ENCODE measurements around the gene DISC1. TPM values are rescaled to one million over a fixed set of nuclear protein-coding genes. Genes with fewer than 3 reads are reported as not detected.
A peak's percentile ranks its signal among the peaks of the same experiment; 100 is the strongest.

The DISC1 gene
- polyA plus RNA-seq, 3 donors, result 5.5 to 14.7 (median 5.8) TPM

- no peaks in the 10 kb centered on the region for H3K9me3 Mint-ChIP-seq
- Histone ChIP-seq H2AFZ (ENCODE audit: insufficient read depth, low read depth, low read length, poor library complexity, severe bottlenecking) (no peak overlapping the region), H3K27ac (ENCODE audit: low read depth in 1 of 2, low read length in 2 of 2) (peak overlapping the region in 1 of 2 donors; percentile 58), H3K36me3 (replicated peaks in 1 of 2; ENCODE audit: control insufficient read depth in 1 of 2, insufficient read depth in 2 of 2, low read length in 2 of 2) (peaks cover 2 to 16% of the 10 kb centered on the region in 2 donors), H3K9ac (ENCODE audit: insufficient read depth, low read length, poor library complexity, severe bottlenecking) (no peak overlapping the region), H3K27me3 (ENCODE audit: control insufficient read depth in 2 of 2, insufficient read depth in 2 of 2, low read length in 2 of 2) (no peaks in the 10 kb centered on the region), H3K4me2 (replicated peaks; ENCODE audit: extremely low read depth, low read length, poor library complexity, severe bottlenecking) (no peak overlapping the region), H3K79me2 (ENCODE audit: insufficient read depth, low read length) (peaks cover 9% of the 10 kb centered on the region), H3K4me3 (replicated peaks in 1 of 3; ENCODE audit: low read depth in 2 of 3, low read length in 3 of 3) (no peak overlapping the region), H4K20me1 (ENCODE audit: insufficient read depth, low read length) (peaks cover 47% of the 10 kb centered on the region), H3K4me1 (ENCODE audit: control insufficient read depth in 1 of 2, insufficient read depth in 2 of 2, low read length in 2 of 2) (peaks cover 14 to 17% of the 10 kb centered on the region in 2 donors), H3K9me3 (replicated peaks in 1 of 2; ENCODE audit: control insufficient read depth in 1 of 2, insufficient read depth in 1 of 2, low read length in 2 of 2) (no peaks in the 10 kb centered on the region)
- TF ChIP-seq CTCF (IDR thresholded peaks at IDR 0.05), result peak; percentile 90
- peak overlapping the region in 2 of 7 donors; percentile 46 to 50 for H3K27ac Mint-ChIP-seq
- no peaks in the 10 kb centered on the region for H3K27me3 Mint-ChIP-seq (ENCODE audit: low read depth in 3 of 3)
- H3K36me3 Mint-ChIP-seq, result peaks cover 4 to 21% of the 10 kb centered on the region in 2 donors
- H3K4me1 Mint-ChIP-seq, result peaks cover 37% of the 10 kb centered on the region
- 18% methylated on average over 12 of the region's 18 CpGs for WGBS (ENCODE audit: insufficient coverage)
- H3K4me3 Mint-ChIP-seq, result no peak overlapping the region
- peak; percentile 31 to 65 (median 53) for DNase-seq
- intact Hi-C loops (cut with micrococcal nuclease), result no loop called here
Measured at GRCh38 chr1:231866392-231867331, 240.1 kb downstream of the DISC1 start.

- Mint-ChIP-seq H3K27me3 (ENCODE audit: low read depth in 3 of 3) (no peaks in the 10 kb centered on the region), H3K36me3 (peaks cover 11 to 30% of the 10 kb centered on the region in 2 donors), H3K9me3 (no peaks in the 10 kb centered on the region), H3K4me1 (peaks cover 38% of the 10 kb centered on the region), H3K27ac (no peak overlapping the region), H3K4me3 (no peak overlapping the region)
- H4K20me1 ChIP-seq (ENCODE audit: insufficient read depth, low read length), result peaks cover 42% of the 10 kb centered on the region
- no peak overlapping the region for H3K4me2 ChIP-seq (replicated peaks; ENCODE audit: extremely low read depth, low read length, poor library complexity, severe bottlenecking)
- peaks cover 14 to 17% of the 10 kb centered on the region in 2 donors for H3K4me1 ChIP-seq (ENCODE audit: control insufficient read depth in 1 of 2, insufficient read depth in 2 of 2, low read length in 2 of 2)
- no peak overlapping the region for H3K9ac ChIP-seq (ENCODE audit: insufficient read depth, low read length, poor library complexity, severe bottlenecking)
- no peaks in the 10 kb centered on the region for H3K27me3 ChIP-seq (ENCODE audit: control insufficient read depth in 2 of 2, insufficient read depth in 2 of 2, low read length in 2 of 2)
- H3K79me2 ChIP-seq (ENCODE audit: insufficient read depth, low read length), result peaks cover 9% of the 10 kb centered on the region
- no peaks in the 10 kb centered on the region for H3K9me3 ChIP-seq (replicated peaks in 1 of 2; ENCODE audit: control insufficient read depth in 1 of 2, insufficient read depth in 1 of 2, low read length in 2 of 2)
- intact Hi-C loops (cut with micrococcal nuclease), result no loop called here
- H3K36me3 ChIP-seq (replicated peaks in 1 of 2; ENCODE audit: control insufficient read depth in 1 of 2, insufficient read depth in 2 of 2, low read length in 2 of 2), result peaks cover 7 to 22% of the 10 kb centered on the region in 2 donors
- H3K27ac ChIP-seq (ENCODE audit: low read depth in 1 of 2, low read length in 2 of 2), result no peak overlapping the region
- DNase-seq, result no peak
- no peak overlapping the region for H2AFZ ChIP-seq (ENCODE audit: insufficient read depth, low read depth, low read length, poor library complexity, severe bottlenecking)
- no CpG with 5 or more reads among the region's 2 CpGs for WGBS (ENCODE audit: insufficient coverage)
- no peak for TF ChIP-seq CTCF (IDR thresholded peaks at IDR 0.05)
- H3K4me3 ChIP-seq (replicated peaks in 1 of 3; ENCODE audit: low read depth in 2 of 3, low read length in 3 of 3), result no peak overlapping the region
Measured at GRCh38 chr1:231867607-231868006, 241.0 kb downstream of the DISC1 start.

All from CD14-positive monocyte (primary cell).